K562 (cell line): Measurements from ENCODE around the gene IGF1R. TPM values are rescaled to one million over a fixed set of nuclear protein-coding genes. Genes with fewer than 3 reads are reported as not detected.

ENCODE experiments used
- CTCF ChIP-seq, 3 experiments: IDR thresholded peaks in 2 of 3; conservative IDR thresholded peaks in 1 of 3; 2 replicates each; pipeline ENCODE4 v1.5.1; 2011 to 2012; ENCODE audit warnings: low read length in 3 of 3, mild to moderate bottlenecking in 3 of 3, control low read depth in 2 of 3, improper control_type of control experiment in 1 of 3, inconsistent platforms in 1 of 3, low read depth in 1 of 3, mixed read lengths in 1 of 3, moderate library complexity in 1 of 3; ENCODE audit not compliant: insufficient read depth in 2 of 3
- DEAF1 ChIP-seq: fragments of 450-650 bp; formaldehyde crosslinking; IDR thresholded peaks from 2 replicates; pipeline ENCODE4 v1.4.0; 2020; ENCODE audit warnings: mild to moderate bottlenecking, moderate library complexity
- HES1 ChIP-seq: fragments of 450-650 bp; IDR thresholded peaks from 2 replicates; pipeline ENCODE4 v1.6.1; 2016; ENCODE audit warnings: low read depth, mild to moderate bottlenecking, moderate library complexity
- PHTF2 ChIP-seq: fragments of 250-450 bp; sonication (Bioruptor Pico); IDR thresholded peaks from 2 replicates; pipeline ENCODE4 v1.5.0; 2021; ENCODE audit warnings: mild to moderate bottlenecking
- RFX1 ChIP-seq: fragments of 450-650 bp; IDR thresholded peaks from 2 replicates; pipeline ENCODE4 v1.6.1; 2016; ENCODE audit warnings: mild to moderate bottlenecking, moderate library complexity
- SMC3 ChIP-seq: conservative IDR thresholded peaks from 2 replicates; pipeline ENCODE4 v1.6.1; 2011; ENCODE audit warnings: low read depth, low read length, improper control_type of control experiment; ENCODE audit not compliant: insufficient read depth
- ZBTB33 ChIP-seq: sonication (generic); formaldehyde crosslinking; IDR thresholded peaks from 2 replicates; pipeline ENCODE4 v1.8.1; 2023; ENCODE audit warnings: mild to moderate bottlenecking, missing genetic modification reagents
- ZBTB40 ChIP-seq, 2 experiments: fragments of 450-650 bp in 1 of 2; sonication (generic) in 1 of 2; formaldehyde crosslinking in 1 of 2; IDR thresholded peaks; 2 replicates each; pipeline versions ENCODE4 v1.7.1 to v1.9.0; 2016 to 2022; ENCODE audit warnings: inconsistent platforms in 1 of 2, mild to moderate bottlenecking in 1 of 2, missing genetic modification reagents in 1 of 2
- polyA plus RNA-seq, 8 experiments: library from polyadenylated mRNA; depleted of rRNA in 4 of 8; stranded (reverse) in 5 of 8; unstranded in 3 of 8; fragments of >200 nt; fragmentation: Nextera tagmentation in 2 of 8; fragmentation: Illumina TruSeq in 1 of 8; extraction: Ambion mirVana in 2 of 8; extraction: Trizol in 1 of 8; gene quantifications; 2 replicates each; pipeline versions ENCODE4 v1.2.1 to v1.2.3, GENCODE V29; 2011 to 2014; ENCODE audit warnings: inconsistent platforms in 1 of 8, missing spikeins in 1 of 8
- total RNA-seq, 7 experiments: library from RNA; depleted of rRNA in 6 of 7; stranded (reverse); fragments of >200 nt in 6 of 7; fragmentation: Illumina TruSeq in 2 of 7; extraction: Trizol in 2 of 7; gene quantifications; 2 replicates each; pipeline versions ENCODE4 v1.2.1 to v1.2.3, GENCODE V29; 2011 to 2021; ENCODE audit warnings: low replicate concordance in 1 of 7

The IGF1R gene
- total and polyA plus RNA-seq, 9 of the 15 experiments (the other 6 are each of a cell fraction or from before 2014, with no cell fraction given) = 0.35 to 8.0 (median 1.6) TPM

- peak; percentile 83 for TF ChIP-seq ZBTB40 (IDR thresholded peaks at IDR 0.05)
- 0 out of 2 replicates have a peak, but pooled peaks have one; percentile 30 for TF ChIP-seq ZBTB40 (CRISPR knock-in tag; IDR thresholded peaks at IDR 0.05)
- TF ChIP-seq SMC3 = peak; percentile 53; the same call in 1 of the 2 replicates
- no peak for TF ChIP-seq RFX1
- TF ChIP-seq CTCF (IDR thresholded peaks at IDR 0.05 in 2 of 3, conservative IDR thresholded peaks at IDR 0.05 in 1 of 3; ENCODE audit: insufficient read depth in 2 of 3, low read depth in 1 of 3, low read length in 3 of 3) = peak; percentile 77 to 86 (median 83)
- no peak for TF ChIP-seq HES1
- no peak for TF ChIP-seq PHTF2
- no peak for TF ChIP-seq ZBTB33 (CRISPR knock-in tag)
- TF ChIP-seq DEAF1 (CRISPR knock-in tag) = peak; percentile 37; the same call in 1 of the 2 replicates
These were observed 10.7 kb downstream of the IGF1R start (continued) for GRCh38 chr15:98658831-98659699.
